Vagina (tissue), 2 donors: ENCODE data around the gene ZNF521.

ENCODE experiments used
- POLR2AphosphoS5 ChIP-seq, 2 donors: sonication (generic); formaldehyde crosslinking; IDR thresholded peaks; one replicate each; pipeline ENCODE4 v1.9.0; 2017; ENCODE audit warnings: antibody characterized with exemption in 2 of 2, mild to moderate bottlenecking in 2 of 2, low read depth in 1 of 2; ENCODE audit not compliant: insufficient read depth in 1 of 2
- TF ChIP-seq, protein P1 (sequence below), 3 experiments: fragments of 450-650 bp in 2 of 3; fragments of 200-600 bp in 1 of 3; sonication (generic) in 1 of 3; IDR thresholded peaks; one replicate each; pipeline ENCODE4 v1.5.1; 2017 to 2019; ENCODE audit warnings: antibody characterized with exemption in 3 of 3, mild to moderate bottlenecking in 2 of 3, moderate library complexity in 2 of 3

- no peak for TF ChIP-seq POLR2AphosphoS5 (IDR thresholded peaks at IDR 0.05; ENCODE audit: insufficient read depth in 1 of 2, low read depth in 1 of 2)
- TF ChIP-seq, protein P1, sequence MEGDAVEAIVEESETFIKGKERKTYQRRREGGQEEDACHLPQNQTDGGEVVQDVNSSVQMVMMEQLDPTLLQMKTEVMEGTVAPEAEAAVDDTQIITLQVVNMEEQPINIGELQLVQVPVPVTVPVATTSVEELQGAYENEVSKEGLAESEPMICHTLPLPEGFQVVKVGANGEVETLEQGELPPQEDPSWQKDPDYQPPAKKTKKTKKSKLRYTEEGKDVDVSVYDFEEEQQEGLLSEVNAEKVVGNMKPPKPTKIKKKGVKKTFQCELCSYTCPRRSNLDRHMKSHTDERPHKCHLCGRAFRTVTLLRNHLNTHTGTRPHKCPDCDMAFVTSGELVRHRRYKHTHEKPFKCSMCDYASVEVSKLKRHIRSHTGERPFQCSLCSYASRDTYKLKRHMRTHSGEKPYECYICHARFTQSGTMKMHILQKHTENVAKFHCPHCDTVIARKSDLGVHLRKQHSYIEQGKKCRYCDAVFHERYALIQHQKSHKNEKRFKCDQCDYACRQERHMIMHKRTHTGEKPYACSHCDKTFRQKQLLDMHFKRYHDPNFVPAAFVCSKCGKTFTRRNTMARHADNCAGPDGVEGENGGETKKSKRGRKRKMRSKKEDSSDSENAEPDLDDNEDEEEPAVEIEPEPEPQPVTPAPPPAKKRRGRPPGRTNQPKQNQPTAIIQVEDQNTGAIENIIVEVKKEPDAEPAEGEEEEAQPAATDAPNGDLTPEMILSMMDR (IDR thresholded peaks at IDR 0.05): no peak
These were observed 13.3 kb upstream of the ZNF521 start for GRCh38 chr18:25365242-25365641.
